ENCODE results near the gene COL23A1.

COL23A1 gene

GRCh38 chr5:178189433-178189832, 400.8 kb downstream of the COL23A1 start:
- DNase-seq (ENCODE audit: low read depth) = no peak
